Liver (tissue), 3 donors: Measurements from ENCODE around the gene SBF2.

Experiments
- CTCF ChIP-seq: fragments of 150-350 bp; IDR thresholded peaks from 2 replicates; pipeline ENCODE4 v1.5.1; 2017; ENCODE audit warnings: improper control_type of control experiment, low read depth, low read length; ENCODE audit not compliant: missing input control
- SP1 ChIP-seq: IDR thresholded peaks from 2 replicates; pipeline ENCODE4 v1.6.1; 2018; ENCODE audit warnings: antibody characterized with exemption, mild to moderate bottlenecking
- YY1 ChIP-seq: IDR thresholded peaks from 2 replicates; pipeline ENCODE4 v1.6.1; 2016; ENCODE audit warnings: antibody characterized with exemption, mild to moderate bottlenecking
- donor health status: healthy.
- donor health status: healthy.

GRCh38 chr11:9825895-9826294 lies 468.1 kb downstream of the SBF2 start:
- TF ChIP-seq CTCF (no peak), SP1 (no peak), YY1 (no peak)
